B cell (primary cell): Measurements from ENCODE around the gene TXK. TPM values are rescaled to one million over a fixed set of nuclear protein-coding genes. Genes with fewer than 3 reads are reported as not detected.

Experiments
- ATAC-seq: fragments of 200-7000 bp; cut with Tn5 transposase; one replicate; pipeline ENCODE4 v1.10.0; 2021; ENCODE audit warnings: low read depth, mild to moderate bottlenecking, moderate number of reproducible peaks, moderate library complexity
- CTCF ChIA-PET: fragments of 350-600 bp; sonication (Branson Sonifier 250); formaldehyde crosslinking; loops from one replicate; lab custom pipeline; 2021; ENCODE audit warnings: antibody characterized with exemption, inconsistent platforms; lab: Charles Lee
- POLR2A ChIA-PET: fragments of 350-600 bp; sonication (Branson Sonifier 250); formaldehyde crosslinking; loops from one replicate; lab custom pipeline; 2021; ENCODE audit warnings: antibody characterized with exemption; lab: Charles Lee
- DNase-seq: peaks from one replicate; pipeline ENCODE4 v3.0.0; 2013
- H2AFZ ChIP-seq: 2 replicates; pipeline ENCODE4 v1.6.1; 2012; ENCODE audit warnings: mild to moderate bottlenecking, low read depth, low read length; ENCODE audit not compliant: insufficient read depth, poor library complexity, severe bottlenecking
- H3K27ac ChIP-seq, 2 donors: 1 replicate in 1 of 2; 2 replicates in 1 of 2; pipeline ENCODE4 v1.5.1; 2012 to 2013; ENCODE audit warnings: low read length in 2 of 2, mild to moderate bottlenecking in 2 of 2, moderate library complexity in 1 of 2
- H3K27me3 ChIP-seq, 4 experiments: fragments of 200-600 bp in 1 of 4; sonication (generic) in 1 of 4; replicated peaks in 1 of 4; 1 replicate in 2 of 4; 2 replicates in 2 of 4; pipeline versions ENCODE4 v1.6.1 to v1.7.0; 2013 to 2016; ENCODE audit warnings: low read length in 3 of 4, mild to moderate bottlenecking in 2 of 4, mixed read lengths in 1 of 4, moderate library complexity in 1 of 4; ENCODE audit not compliant: insufficient read depth in 4 of 4, control insufficient read depth in 3 of 4; ENCODE audit errors: control extremely low read depth in 1 of 4
- H3K36me3 ChIP-seq, 2 experiments: replicated peaks in 1 of 2; 1 replicate in 1 of 2; 2 replicates in 1 of 2; pipeline versions ENCODE4 v1.6.1 to v1.7.1; 2013; ENCODE audit warnings: low read length in 1 of 2; ENCODE audit not compliant: insufficient read depth in 2 of 2, control insufficient read depth in 1 of 2; ENCODE audit errors: control extremely low read depth in 1 of 2, extremely low read depth in 1 of 2
- H3K4me1 ChIP-seq, 2 donors: fragments of 200-600 bp in 1 of 2; sonication (generic) in 1 of 2; 1 replicate in 1 of 2; 2 replicates in 1 of 2; pipeline versions ENCODE4 v1.5.1 to v1.6.1; 2013 to 2017; ENCODE audit warnings: low read length in 2 of 2; ENCODE audit not compliant: control insufficient read depth in 2 of 2, insufficient read depth in 2 of 2
- H3K4me2 ChIP-seq: replicated peaks from 2 replicates; pipeline ENCODE3; 2012; ENCODE audit warnings: mild to moderate bottlenecking, low read depth, low read length; ENCODE audit not compliant: poor library complexity, severe bottlenecking
- H3K4me3 ChIP-seq, 5 experiments: fragments of 200-600 bp in 1 of 5; sonication (generic) in 1 of 5; 1 replicate in 3 of 5; 2 replicates in 2 of 5; pipeline versions ENCODE4 v1.5.1 to v1.7.0; 2011 to 2016; ENCODE audit warnings: low read length in 4 of 5, mild to moderate bottlenecking in 4 of 5, low read depth in 2 of 5, control low read depth in 1 of 5, moderate library complexity in 1 of 5; ENCODE audit not compliant: insufficient read depth in 1 of 5; ENCODE audit errors: control extremely low read depth in 1 of 5, extremely low read depth in 1 of 5
- H3K79me2 ChIP-seq: fragments of 200-600 bp; sonication (generic); one replicate; pipeline ENCODE4 v1.6.0; 2016; ENCODE audit warnings: low read length; ENCODE audit not compliant: control insufficient read depth, insufficient read depth
- H3K9ac ChIP-seq: fragments of 200-600 bp; sonication (generic); 2 replicates; pipeline ENCODE4 v1.6.1; 2017; ENCODE audit warnings: mild to moderate bottlenecking, low read length, moderate library complexity
- H3K9me3 ChIP-seq, 3 donors: one replicate each; pipeline versions ENCODE4 v1.6.1 to v1.7.1; 2013; ENCODE audit warnings: low read length in 2 of 3; ENCODE audit not compliant: control insufficient read depth in 2 of 3, insufficient read depth in 1 of 3; ENCODE audit errors: control extremely low read depth in 1 of 3
- H4K20me1 ChIP-seq: 2 replicates; pipeline ENCODE4 v1.6.0; 2012; ENCODE audit warnings: mild to moderate bottlenecking, low read length; ENCODE audit not compliant: insufficient read depth, control insufficient read depth, poor library complexity, severe bottlenecking
- H3K27ac Mint-ChIP-seq: one replicate; pipeline ENCODE4 v1.8.0; 2021; ENCODE audit warnings: mixed read lengths
- H3K27me3 Mint-ChIP-seq: one replicate; pipeline ENCODE4 v1.8.0; 2021; ENCODE audit warnings: mixed read lengths
- H3K4me1 Mint-ChIP-seq: one replicate; pipeline ENCODE4 v1.8.0; 2021; ENCODE audit warnings: mixed read lengths
- H3K4me3 Mint-ChIP-seq: one replicate; pipeline ENCODE4 v1.8.0; 2021; ENCODE audit warnings: mixed read lengths
- H3K9me3 Mint-ChIP-seq: one replicate; pipeline ENCODE4 v1.8.0; 2022; ENCODE audit warnings: mixed read lengths; ENCODE audit not compliant: insufficient read depth
- EZH2 ChIP-seq: IDR thresholded peaks from 2 replicates; pipeline ENCODE4 v1.6.1; 2012; ENCODE audit warnings: borderline replicate concordance, low read depth, mild to moderate bottlenecking, moderate library complexity, low read length; ENCODE audit not compliant: insufficient read depth, poor library complexity, severe bottlenecking
- WGBS: methylation state at CpG from one replicate; pipeline ENCODE4 v1.1.5; 2013; ENCODE audit warnings: missing lambda C conversion rate; ENCODE audit not compliant: insufficient coverage; 5-methylcytosine and 5-hydroxymethylcytosine counted together
- intact Hi-C: fragments of 100-400 bp; cut with micrococcal nuclease; formaldehyde crosslinking; loops from one replicate; pipeline ENCODE4 v1.10.0; 2022
- polyA plus RNA-seq: library from polyadenylated mRNA; depleted of rRNA; stranded (reverse); fragments of >200 nt; gene quantifications from 2 replicates; pipeline ENCODE4 v1.2.3, GENCODE V29; 2012
- total RNA-seq, 2 donors: library from RNA; stranded (reverse); fragments of 120-200 nt in 1 of 2; gene quantifications; 1 replicate in 1 of 2; 2 replicates in 1 of 2; pipeline versions ENCODE4 v1.2.3 to v1.2.4, GENCODE V29; 2013 to 2022
- TF ChIP-seq, protein P1 (sequence below): fragments of 200-600 bp; IDR thresholded peaks from one replicate; pipeline ENCODE4 v1.8.0; 2022; ENCODE audit warnings: antibody characterized with exemption, mild to moderate bottlenecking

The TXK gene
- total and polyA plus RNA-seq, 2 donors (not counting 1 experiment from before 2014, with no cell fraction given), result 0.79 to 1.1 TPM

- WGBS, result no CpG with 5 or more reads among the region's 3 CpGs
- Histone ChIP-seq H3K27ac (no peak overlapping the region), H3K9me3 (no peaks in the 10 kb centered on the region), H4K20me1 (peaks cover 7% of the 10 kb centered on the region), H3K27me3 (peaks cover 0 to 21% (median 11%) of the 10 kb centered on the region in 4 experiments), H2AFZ (no peak overlapping the region), H3K4me3 (no peak overlapping the region), H3K4me2 (no peak overlapping the region), H3K79me2 (no peaks in the 10 kb centered on the region), H3K4me1 (peaks cover 53% of the 10 kb centered on the region in 2 donors), H3K36me3 (no peaks in the 10 kb centered on the region), H3K9ac (no peak overlapping the region)
- Mint-ChIP-seq H3K27me3 (peaks cover 38% of the 10 kb centered on the region), H3K4me1 (peaks cover 57% of the 10 kb centered on the region), H3K4me3 (no peak overlapping the region), H3K27ac (no peak overlapping the region), H3K9me3 (no peaks in the 10 kb centered on the region)
- POLR2A ChIA-PET, result no interaction called here
- TF ChIP-seq, protein P1, sequence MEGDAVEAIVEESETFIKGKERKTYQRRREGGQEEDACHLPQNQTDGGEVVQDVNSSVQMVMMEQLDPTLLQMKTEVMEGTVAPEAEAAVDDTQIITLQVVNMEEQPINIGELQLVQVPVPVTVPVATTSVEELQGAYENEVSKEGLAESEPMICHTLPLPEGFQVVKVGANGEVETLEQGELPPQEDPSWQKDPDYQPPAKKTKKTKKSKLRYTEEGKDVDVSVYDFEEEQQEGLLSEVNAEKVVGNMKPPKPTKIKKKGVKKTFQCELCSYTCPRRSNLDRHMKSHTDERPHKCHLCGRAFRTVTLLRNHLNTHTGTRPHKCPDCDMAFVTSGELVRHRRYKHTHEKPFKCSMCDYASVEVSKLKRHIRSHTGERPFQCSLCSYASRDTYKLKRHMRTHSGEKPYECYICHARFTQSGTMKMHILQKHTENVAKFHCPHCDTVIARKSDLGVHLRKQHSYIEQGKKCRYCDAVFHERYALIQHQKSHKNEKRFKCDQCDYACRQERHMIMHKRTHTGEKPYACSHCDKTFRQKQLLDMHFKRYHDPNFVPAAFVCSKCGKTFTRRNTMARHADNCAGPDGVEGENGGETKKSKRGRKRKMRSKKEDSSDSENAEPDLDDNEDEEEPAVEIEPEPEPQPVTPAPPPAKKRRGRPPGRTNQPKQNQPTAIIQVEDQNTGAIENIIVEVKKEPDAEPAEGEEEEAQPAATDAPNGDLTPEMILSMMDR, result no peak
- no peak for TF ChIP-seq EZH2
- intact Hi-C loops, result loop anchor here (10.0 kb wide), 2 partner anchors 128 to 152 kb away; partner anchors contain the start of gene NFXL1
- DNase-seq, result no peak
- ATAC-seq, result no peak
- CTCF ChIA-PET, result interaction anchor here (1.7 kb wide), 1 partner anchor 8 kb away, joined by 4 read pairs; no protein-coding TSS in a partner anchor
Measured at GRCh38 chr4:48042979-48043461, 91.0 kb downstream of the TXK start.

GRCh38 chr4:48041535-48042137, 92.4 kb downstream of the TXK start:
- H4K20me1 ChIP-seq, result no peaks in the 10 kb centered on the region
- H3K27ac ChIP-seq, result no peak overlapping the region
- CTCF ChIA-PET, result no interaction called here
- H3K4me1 ChIP-seq, result peaks cover 47 to 48% of the 10 kb centered on the region in 2 donors
- Mint-ChIP-seq H3K4me3 (no peak overlapping the region), H3K4me1 (peaks cover 50% of the 10 kb centered on the region), H3K27ac (no peak overlapping the region), H3K9me3 (no peaks in the 10 kb centered on the region), H3K27me3 (peaks cover 38% of the 10 kb centered on the region)
- H3K4me2 ChIP-seq, result no peak overlapping the region
- TF ChIP-seq, protein P1, result no peak
- H3K4me3 ChIP-seq, result no peak overlapping the region
- no peak overlapping the region for H2AFZ ChIP-seq
- DNase-seq (no peak), ATAC-seq (no peak)
- 50% methylated on average over 2 of the region's 4 CpGs for WGBS
- H3K9ac ChIP-seq, result no peak overlapping the region
- H3K36me3 ChIP-seq, result no peaks in the 10 kb centered on the region
- peaks cover 0 to 20% (median 10%) of the 10 kb centered on the region in 4 experiments for H3K27me3 ChIP-seq
- no peaks in the 10 kb centered on the region for H3K79me2 ChIP-seq
- intact Hi-C loops, result loop anchor here (10.0 kb wide), 2 partner anchors 127 to 153 kb away; partner anchors contain the start of gene NFXL1
- H3K9me3 ChIP-seq, result no peaks in the 10 kb centered on the region
- POLR2A ChIA-PET, result no interaction called here
